Liver (tissue), 9 donors: Measurements from ENCODE around the gene SETBP1. TPM values are rescaled to one million over a fixed set of nuclear protein-coding genes. Genes with fewer than 3 reads are reported as not detected.

Experiments used
- DNase-seq: peaks from one replicate; pipeline ENCODE4 v3.0.0-alpha.2; 2017; ENCODE audit warnings: low spot score
- H3K27ac ChIP-seq, 2 donors: one replicate each; pipeline ENCODE4 v1.7.0; 2013; ENCODE audit warnings: inconsistent platforms in 2 of 2, low read length in 2 of 2, control low read depth in 1 of 2, low read depth in 1 of 2, mild to moderate bottlenecking in 1 of 2
- H3K27me3 ChIP-seq, 4 donors: one replicate each; pipeline versions ENCODE4 v1.6.1 to v1.7.0; 2013; ENCODE audit warnings: low read length in 3 of 4, inconsistent platforms in 1 of 4, mild to moderate bottlenecking in 1 of 4, moderate library complexity in 1 of 4; ENCODE audit not compliant: control insufficient read depth in 4 of 4, insufficient read depth in 4 of 4
- H3K36me3 ChIP-seq, 4 donors: one replicate each; pipeline versions ENCODE4 v1.6.1 to v1.7.0; 2013; ENCODE audit warnings: low read length in 3 of 4, mild to moderate bottlenecking in 3 of 4, low read depth in 1 of 4, moderate library complexity in 1 of 4; ENCODE audit not compliant: control insufficient read depth in 4 of 4, insufficient read depth in 3 of 4
- H3K4me1 ChIP-seq, 4 donors: one replicate each; pipeline versions ENCODE4 v1.6.1 to v1.7.0; 2013; ENCODE audit warnings: low read length in 3 of 4, mild to moderate bottlenecking in 3 of 4, moderate library complexity in 1 of 4; ENCODE audit not compliant: control insufficient read depth in 4 of 4, insufficient read depth in 4 of 4
- H3K4me3 ChIP-seq, 3 donors: one replicate each; pipeline versions ENCODE4 v1.6.1 to v1.7.0; 2013; ENCODE audit warnings: low read length in 3 of 3, control low read depth in 1 of 3, low read depth in 1 of 3, mild to moderate bottlenecking in 1 of 3
- H3K9ac ChIP-seq, 2 donors: one replicate each; pipeline ENCODE4 v1.7.0; 2013; ENCODE audit warnings: low read length in 2 of 2, mild to moderate bottlenecking in 2 of 2, moderate library complexity in 2 of 2, control low read depth in 1 of 2, low read depth in 1 of 2
- H3K9me3 ChIP-seq, 4 donors: one replicate each; pipeline versions ENCODE4 v1.6.1 to v1.7.0; 2013; ENCODE audit warnings: low read length in 3 of 4; ENCODE audit not compliant: control insufficient read depth in 4 of 4
- ATF3 ChIP-seq: IDR thresholded peaks from 2 replicates; pipeline ENCODE4 v1.6.1; 2016; ENCODE audit warnings: antibody characterized with exemption
- CTCF ChIP-seq: fragments of 150-350 bp; IDR thresholded peaks from 2 replicates; pipeline ENCODE4 v1.5.1; 2017; ENCODE audit warnings: improper control_type of control experiment, low read depth, low read length; ENCODE audit not compliant: missing input control
- EGR1 ChIP-seq, 2 donors: IDR thresholded peaks; 2 replicates each; pipeline ENCODE4 v1.6.1; 2016 to 2018; ENCODE audit warnings: antibody characterized with exemption in 2 of 2, low read depth in 2 of 2
- FOXA1 ChIP-seq: IDR thresholded peaks from 2 replicates; pipeline ENCODE4 v1.6.1; 2016; ENCODE audit warnings: antibody characterized with exemption
- FOXA2 ChIP-seq: IDR thresholded peaks from 2 replicates; pipeline ENCODE4 v1.6.1; 2016; ENCODE audit warnings: antibody characterized with exemption
- GABPA ChIP-seq, 2 donors: IDR thresholded peaks in 1 of 2; conservative IDR thresholded peaks in 1 of 2; 2 replicates each; pipeline ENCODE4 v1.6.1; 2016; ENCODE audit warnings: antibody characterized with exemption in 2 of 2, mild to moderate bottlenecking in 1 of 2, moderate library complexity in 1 of 2
- HNF4A ChIP-seq, 2 donors: conservative IDR thresholded peaks; 2 replicates each; pipeline ENCODE4 v1.6.1; 2016; ENCODE audit warnings: antibody characterized with exemption in 2 of 2, mild to moderate bottlenecking in 2 of 2
- HNF4G ChIP-seq: IDR thresholded peaks from 2 replicates; pipeline ENCODE4 v1.6.1; 2016; ENCODE audit warnings: antibody characterized with exemption
- JUND ChIP-seq, 2 donors: IDR thresholded peaks; 2 replicates each; pipeline ENCODE4 v1.6.1; 2016; ENCODE audit warnings: antibody characterized with exemption in 2 of 2
- MAX ChIP-seq: IDR thresholded peaks from 2 replicates; pipeline ENCODE4 v1.6.1; 2016; ENCODE audit warnings: antibody characterized with exemption
- NR2F2 ChIP-seq: IDR thresholded peaks from 2 replicates; pipeline ENCODE4 v1.6.1; 2016; ENCODE audit warnings: antibody characterized with exemption
- RAD21 ChIP-seq, 2 donors: IDR thresholded peaks; 2 replicates each; pipeline ENCODE4 v1.6.1; 2016; ENCODE audit warnings: antibody characterized with exemption in 2 of 2, mild to moderate bottlenecking in 2 of 2
- REST ChIP-seq: IDR thresholded peaks from 2 replicates; pipeline ENCODE4 v1.6.1; 2016; ENCODE audit warnings: antibody characterized with exemption, mild to moderate bottlenecking
- RXRA ChIP-seq, 2 donors: IDR thresholded peaks; 2 replicates each; pipeline ENCODE4 v1.6.1; 2017 to 2018; ENCODE audit warnings: antibody characterized with exemption in 2 of 2, mild to moderate bottlenecking in 1 of 2
- SP1 ChIP-seq: IDR thresholded peaks from 2 replicates; pipeline ENCODE4 v1.6.1; 2018; ENCODE audit warnings: antibody characterized with exemption, mild to moderate bottlenecking
- TAF1 ChIP-seq: conservative IDR thresholded peaks from 2 replicates; pipeline ENCODE4 v1.6.1; 2016; ENCODE audit warnings: antibody characterized with exemption, mild to moderate bottlenecking
- YY1 ChIP-seq: IDR thresholded peaks from 2 replicates; pipeline ENCODE4 v1.6.1; 2016; ENCODE audit warnings: antibody characterized with exemption, mild to moderate bottlenecking
- ZBTB33 ChIP-seq: IDR thresholded peaks from 2 replicates; pipeline ENCODE4 v1.6.1; 2016; ENCODE audit warnings: antibody characterized with exemption
- WGBS: extraction: QIAGEN DNeasy Blood & Tissue Kit; methylation state at CpG from one replicate; pipeline ENCODE4 v1.1.7; 2013; 5-methylcytosine and 5-hydroxymethylcytosine counted together
- polyA plus RNA-seq, 2 donors: library from polyadenylated mRNA; stranded (reverse) in 1 of 2; unstranded in 1 of 2; fragments of 200-250 nt in 1 of 2; fragments of >200 nt in 1 of 2; fragmentation: Nextera tagmentation in 1 of 2; extraction: Ambion mirVana in 1 of 2; gene quantifications; one replicate each; pipeline versions ENCODE4 v1.2.1 to v1.2.3, GENCODE V29; 2013 to 2015
- total RNA-seq, 2 donors: library from RNA; depleted of rRNA; stranded (reverse); fragments of >200 nt; gene quantifications; one replicate each; pipeline ENCODE4 v1.2.3, GENCODE V29; 2014
- donor health status: healthy.
- donor health status: healthy.
- donor health status: healthy.
- donor health status: healthy.
- donor health status: healthy.

Gene SETBP1
- total and polyA plus RNA-seq, 4 donors, result 2.5 to 15.8 (median 4.7) TPM

GRCh38 chr18:44737623-44738022 is 56.9 kb downstream of the SETBP1 start:
- DNase-seq, result no peak
- Histone ChIP-seq H3K36me3 (peaks cover 0 to 2% (median under 1%) of the 10 kb centered on the region in 4 donors), H3K27ac (no peak overlapping the region), H3K9me3 (no peaks in the 10 kb centered on the region), H3K9ac (no peak overlapping the region), H3K4me3 (no peak overlapping the region), H3K4me1 (peaks cover 3 to 8% (median 5%) of the 10 kb centered on the region in 4 donors), H3K27me3 (no peaks in the 10 kb centered on the region)
- 88% methylated on average over 3 of the region's 3 CpGs for WGBS
- TF ChIP-seq FOXA2, result no peak

- peaks cover 0 to 2% (median under 1%) of the 10 kb centered on the region in 4 donors for H3K36me3 ChIP-seq
- H3K4me1 ChIP-seq, result peaks cover 3 to 11% (median 3%) of the 10 kb centered on the region in 4 donors
- WGBS, result 90% methylated on average over 5 of the region's 5 CpGs
- TF ChIP-seq RAD21 (IDR thresholded peaks at IDR 0.05), result no peak
- no peak for TF ChIP-seq FOXA2
- no peak for TF ChIP-seq HNF4G
- no peak for TF ChIP-seq MAX
- TF ChIP-seq RXRA (IDR thresholded peaks at IDR 0.05), result no peak
- TF ChIP-seq CTCF, result no peak
- TF ChIP-seq TAF1, result no peak
- TF ChIP-seq REST, result no peak
- no peak for TF ChIP-seq EGR1 (IDR thresholded peaks at IDR 0.05; ENCODE audit: low read depth in 2 of 2)
- no peak for TF ChIP-seq HNF4A (conservative IDR thresholded peaks at IDR 0.05)
- no peak for TF ChIP-seq GABPA (IDR thresholded peaks at IDR 0.05 in 1 of 2, conservative IDR thresholded peaks at IDR 0.05 in 1 of 2)
- TF ChIP-seq ZBTB33, result no peak
- TF ChIP-seq YY1, result no peak
- TF ChIP-seq ATF3, result no peak
- no peak for TF ChIP-seq FOXA1
- TF ChIP-seq SP1, result no peak
- TF ChIP-seq NR2F2, result no peak
- TF ChIP-seq JUND (IDR thresholded peaks at IDR 0.05), result no peak
- no peak overlapping the region for H3K9ac ChIP-seq
- no peak for DNase-seq
- H3K27ac ChIP-seq, result no peak overlapping the region
- no peaks in the 10 kb centered on the region for H3K9me3 ChIP-seq
- H3K4me3 ChIP-seq, result no peak overlapping the region
- no peaks in the 10 kb centered on the region for H3K27me3 ChIP-seq
Measured at GRCh38 chr18:44740000-44740399, 59.3 kb downstream of the SETBP1 start.
